K562 (cell line): Measurements from ENCODE around the gene GANAB. TPM values are rescaled to one million over a fixed set of nuclear protein-coding genes. Genes with fewer than 3 reads are reported as not detected.

ENCODE experiments used
- BCL6 ChIP-seq: fragments of 250-450 bp; sonication (Bioruptor Pico); IDR thresholded peaks from 2 replicates; pipeline ENCODE4 v1.4.0; 2020
- CBFA2T3 ChIP-seq: fragments of 450-650 bp; IDR thresholded peaks from 2 replicates; pipeline ENCODE4 v1.6.1; 2017
- CREB3 ChIP-seq: fragments of 450-650 bp; conservative IDR thresholded peaks from 2 replicates; pipeline ENCODE4 v1.6.1; 2016; ENCODE audit warnings: missing genetic modification characterization, low read depth, mild to moderate bottlenecking, missing compliant biosample characterization, moderate library complexity
- CREM ChIP-seq: IDR thresholded peaks from 2 replicates; pipeline ENCODE4 v1.6.1; 2014; ENCODE audit warnings: antibody characterized with exemption, low read depth
- FOXJ2 ChIP-seq: fragments of 200-800 bp; sonication (Bioruptor generic); IDR thresholded peaks from 2 replicates; pipeline ENCODE4 v1.6.1; 2016; ENCODE audit warnings: missing genetic modification characterization, missing compliant biosample characterization
- GATA2 ChIP-seq: sonication (generic); formaldehyde crosslinking; IDR thresholded peaks from 2 replicates; pipeline ENCODE4 v1.4.0; 2020; ENCODE audit warnings: mild to moderate bottlenecking, missing genetic modification reagents
- HDAC8 ChIP-seq: fragments of 450-650 bp; IDR thresholded peaks from 2 replicates; pipeline ENCODE4 v1.6.1; 2016; ENCODE audit warnings: mild to moderate bottlenecking, missing genetic modification characterization, moderate library complexity, missing compliant biosample characterization
- MLX ChIP-seq, 2 experiments: fragments of 450-650 bp in 1 of 2; sonication (generic) in 1 of 2; formaldehyde crosslinking; conservative IDR thresholded peaks; 2 replicates each; pipeline versions ENCODE4 v1.4.0 to v1.8.1; 2020 to 2022; ENCODE audit warnings: mild to moderate bottlenecking in 1 of 2, missing genetic modification reagents in 1 of 2
- PBX2 ChIP-seq, 2 experiments: IDR thresholded peaks in 1 of 2; conservative IDR thresholded peaks in 1 of 2; 2 replicates each; pipeline ENCODE4 v1.6.1; 2016; ENCODE audit warnings: low read depth in 2 of 2, mild to moderate bottlenecking in 1 of 2, missing compliant biosample characterization in 1 of 2, missing genetic modification characterization in 1 of 2, moderate library complexity in 1 of 2
- PML ChIP-seq: IDR thresholded peaks from 2 replicates; pipeline ENCODE4 v1.6.1; 2012; ENCODE audit warnings: low read length, inconsistent platforms
- POLR2AphosphoS2 ChIP-seq: IDR thresholded peaks from 2 replicates; pipeline ENCODE4 v1.6.1; 2012; ENCODE audit warnings: low read length, improper control_type of control experiment
- RBBP5 ChIP-seq: fragments of 200-600 bp; sonication (generic); IDR thresholded peaks from 2 replicates; pipeline ENCODE4 v1.6.1; 2012; ENCODE audit warnings: borderline replicate concordance, mild to moderate bottlenecking, low read length, control low read depth, inconsistent platforms; ENCODE audit not compliant: insufficient read depth, poor library complexity, severe bottlenecking
- RFX1 ChIP-seq: fragments of 450-650 bp; IDR thresholded peaks from 2 replicates; pipeline ENCODE4 v1.6.1; 2016; ENCODE audit warnings: mild to moderate bottlenecking, moderate library complexity
- SMARCC2 ChIP-seq: fragments of 450-650 bp; IDR thresholded peaks from 2 replicates; pipeline ENCODE4 v1.6.1; 2017; ENCODE audit warnings: antibody characterized with exemption, moderate library complexity, mild to moderate bottlenecking, low read depth
- TAF9B ChIP-seq: fragments of 450-650 bp; IDR thresholded peaks from 2 replicates; pipeline ENCODE4 v1.6.1; 2018; ENCODE audit warnings: mild to moderate bottlenecking; ENCODE audit not compliant: partially characterized antibody
- TEAD1 ChIP-seq, 2 experiments: fragments of 450-650 bp in 1 of 2; sonication (generic) in 1 of 2; formaldehyde crosslinking; IDR thresholded peaks; 2 replicates each; pipeline versions ENCODE4 v1.4.0 to v1.8.0; 2020 to 2022; ENCODE audit warnings: mild to moderate bottlenecking in 2 of 2, missing genetic modification reagents in 1 of 2
- THRAP3 ChIP-seq: fragments of 450-650 bp; IDR thresholded peaks from 2 replicates; pipeline ENCODE4 v1.6.1; 2016; ENCODE audit warnings: mild to moderate bottlenecking, inconsistent platforms, borderline replicate concordance
- ZBTB26 ChIP-seq: fragments of 450-650 bp; formaldehyde crosslinking; IDR thresholded peaks from 2 replicates; pipeline ENCODE4 v1.4.0; 2022; ENCODE audit warnings: missing genetic modification characterization
- ZFP36 ChIP-seq: fragments of 150-350 bp; IDR thresholded peaks from 2 replicates; pipeline ENCODE4 v1.6.1; 2018; ENCODE audit warnings: low read length, low read depth; ENCODE audit not compliant: partially characterized antibody
- ZKSCAN8 ChIP-seq: fragments of 200-800 bp; sonication (Bioruptor generic); IDR thresholded peaks from 2 replicates; pipeline ENCODE4 v1.6.1; 2016; ENCODE audit warnings: missing genetic modification characterization, missing compliant biosample characterization
- ZNF224 ChIP-seq: sonication (generic); formaldehyde crosslinking; IDR thresholded peaks from 2 replicates; pipeline ENCODE4 v1.8.0; 2022; ENCODE audit warnings: mild to moderate bottlenecking, missing genetic modification reagents
- ZNF668 ChIP-seq: fragments of 250-450 bp; sonication (Bioruptor Pico); IDR thresholded peaks from 2 replicates; pipeline ENCODE4 v1.8.0; 2022; ENCODE audit warnings: mild to moderate bottlenecking, inconsistent platforms
- polyA plus RNA-seq, 8 experiments: library from polyadenylated mRNA; depleted of rRNA in 4 of 8; stranded (reverse) in 5 of 8; unstranded in 3 of 8; fragments of >200 nt; fragmentation: Nextera tagmentation in 2 of 8; fragmentation: Illumina TruSeq in 1 of 8; extraction: Ambion mirVana in 2 of 8; extraction: Trizol in 1 of 8; gene quantifications; 2 replicates each; pipeline versions ENCODE4 v1.2.1 to v1.2.3, GENCODE V29; 2011 to 2014; ENCODE audit warnings: inconsistent platforms in 1 of 8, missing spikeins in 1 of 8
- total RNA-seq, 7 experiments: library from RNA; depleted of rRNA in 6 of 7; stranded (reverse); fragments of >200 nt in 6 of 7; fragmentation: Illumina TruSeq in 2 of 7; extraction: Trizol in 2 of 7; gene quantifications; 2 replicates each; pipeline versions ENCODE4 v1.2.1 to v1.2.3, GENCODE V29; 2011 to 2021; ENCODE audit warnings: low replicate concordance in 1 of 7

GANAB gene
- total and polyA plus RNA-seq, 9 of the 15 experiments (the other 6 are each of a cell fraction or from before 2014, with no cell fraction given): 6.5 to 284 (median 161) TPM

- TF ChIP-seq BCL6 (CRISPR knock-in tag): no peak
- TF ChIP-seq GATA2 (CRISPR knock-in tag): no peak
- TF ChIP-seq THRAP3: no peak
- no peak for TF ChIP-seq MLX (CRISPR knock-in tag; conservative IDR thresholded peaks at IDR 0.05)
- TF ChIP-seq RBBP5: no peak
- 0 out of 2 replicates have a peak, but pooled peaks have one; percentile 3 for TF ChIP-seq ZBTB26 (CRISPR knock-in tag)
- TF ChIP-seq RFX1: no peak
- no peak for TF ChIP-seq ZNF224 (CRISPR knock-in tag)
- no peak for TF ChIP-seq ZNF668 (CRISPR knock-in tag)
- no peak for TF ChIP-seq CREB3
- no peak for TF ChIP-seq CBFA2T3
- TF ChIP-seq PBX2 (CRISPR knock-in tag; IDR thresholded peaks at IDR 0.05; ENCODE audit: low read depth): no peak
- no peak for TF ChIP-seq PBX2 (tag; conservative IDR thresholded peaks at IDR 0.05; ENCODE audit: low read depth)
- peak; percentile 10 to 87; a peak in 2 of 4 replicates for TF ChIP-seq TEAD1 (CRISPR knock-in tag; IDR thresholded peaks at IDR 0.05)
- TF ChIP-seq CREM: peak; percentile 74
- TF ChIP-seq PML: peak; percentile 20; the same call in 1 of the 2 replicates
- peak; percentile 83 for TF ChIP-seq TAF9B
- no peak for TF ChIP-seq ZKSCAN8 (CRISPR knock-in tag)
- no peak for TF ChIP-seq HDAC8
- TF ChIP-seq POLR2AphosphoS2: no peak; the same call in 1 of the 2 replicates
- TF ChIP-seq ZFP36: no peak
- TF ChIP-seq FOXJ2 (tag): no peak
- no peak for TF ChIP-seq SMARCC2
These were observed 25.4 kb upstream of the GANAB start, which contains the start of the genes LBHD1 and UQCC3 (continued) for GRCh38 chr11:62671608-62672389.
